CD14-positive monocyte (primary cell): ENCODE measurements around the gene CNST. TPM values are rescaled to one million over a fixed set of nuclear protein-coding genes. Genes with fewer than 3 reads are reported as not detected.

Experiments used
- DNase-seq, 3 donors: peaks; one replicate each; pipeline ENCODE4 v3.0.0-alpha.2; 2011 to 2022
- H2AFZ ChIP-seq: 2 replicates; pipeline ENCODE4 v1.6.0; 2012; ENCODE audit warnings: mild to moderate bottlenecking, low read depth, low read length, inconsistent platforms; ENCODE audit not compliant: insufficient read depth, poor library complexity, severe bottlenecking
- H3K27ac ChIP-seq, 2 donors: 1 replicate in 1 of 2; 2 replicates in 1 of 2; pipeline ENCODE4 v1.5.1; 2012 to 2013; ENCODE audit warnings: low read length in 2 of 2, control low read depth in 1 of 2, inconsistent platforms in 1 of 2, low read depth in 1 of 2, mild to moderate bottlenecking in 1 of 2
- H3K27me3 ChIP-seq, 2 donors: one replicate each; pipeline versions ENCODE4 v1.6.0 to v1.6.1; 2011 to 2013; ENCODE audit warnings: low read length in 2 of 2; ENCODE audit not compliant: control insufficient read depth in 2 of 2, insufficient read depth in 2 of 2
- H3K36me3 ChIP-seq, 2 donors: replicated peaks in 1 of 2; 1 replicate in 1 of 2; 2 replicates in 1 of 2; pipeline versions ENCODE4 v1.5.1 to v1.6.1; 2012 to 2013; ENCODE audit warnings: low read length in 2 of 2, control low read depth in 1 of 2, inconsistent platforms in 1 of 2, mild to moderate bottlenecking in 1 of 2; ENCODE audit not compliant: insufficient read depth in 2 of 2, control insufficient read depth in 1 of 2
- H3K4me1 ChIP-seq, 2 donors: 1 replicate in 1 of 2; 2 replicates in 1 of 2; pipeline versions ENCODE4 v1.5.1 to v1.6.1; 2012 to 2013; ENCODE audit warnings: low read length in 2 of 2, control low read depth in 1 of 2, inconsistent platforms in 1 of 2, mild to moderate bottlenecking in 1 of 2, moderate library complexity in 1 of 2; ENCODE audit not compliant: insufficient read depth in 2 of 2, control insufficient read depth in 1 of 2
- H3K4me2 ChIP-seq: replicated peaks from 2 replicates; pipeline ENCODE3; 2012; ENCODE audit warnings: low read length, moderate library complexity, mild to moderate bottlenecking; ENCODE audit not compliant: poor library complexity, severe bottlenecking; ENCODE audit errors: extremely low read depth
- H3K4me3 ChIP-seq, 3 experiments: fragments of 200-600 bp in 1 of 3; sonication (generic) in 1 of 3; replicated peaks in 1 of 3; 1 replicate in 2 of 3; 2 replicates in 1 of 3; pipeline ENCODE4 v1.5.1; 2011 to 2013; ENCODE audit warnings: low read length in 3 of 3, mild to moderate bottlenecking in 3 of 3, control low read depth in 2 of 3, low read depth in 2 of 3, inconsistent platforms in 1 of 3, moderate library complexity in 1 of 3
- H3K79me2 ChIP-seq: 2 replicates; pipeline ENCODE4 v1.6.0; 2012; ENCODE audit warnings: mild to moderate bottlenecking, control low read depth, inconsistent platforms, low read length, moderate library complexity; ENCODE audit not compliant: insufficient read depth
- H3K9ac ChIP-seq: 2 replicates; pipeline ENCODE4 v1.6.0; 2017; ENCODE audit warnings: low read length, mild to moderate bottlenecking; ENCODE audit not compliant: insufficient read depth, poor library complexity, severe bottlenecking
- H3K9me3 ChIP-seq, 2 donors: replicated peaks in 1 of 2; 1 replicate in 1 of 2; 2 replicates in 1 of 2; pipeline versions ENCODE4 v1.5.1 to v1.6.1; 2012 to 2013; ENCODE audit warnings: low read length in 2 of 2, control low read depth in 1 of 2; ENCODE audit not compliant: control insufficient read depth in 1 of 2, insufficient read depth in 1 of 2
- H4K20me1 ChIP-seq: 2 replicates; pipeline ENCODE4 v1.6.0; 2012; ENCODE audit warnings: mild to moderate bottlenecking, low read length, control low read depth, moderate library complexity; ENCODE audit not compliant: insufficient read depth
- H3K27ac Mint-ChIP-seq, 7 donors: one replicate each; pipeline ENCODE4 v1.8.0; 2020; ENCODE audit warnings: mild to moderate bottlenecking in 7 of 7, mixed read lengths in 7 of 7, moderate library complexity in 6 of 7, inconsistent platforms in 2 of 7
- H3K27me3 Mint-ChIP-seq, 3 donors: one replicate each; pipeline ENCODE4 v1.8.0; 2021 to 2022; ENCODE audit warnings: low read depth in 3 of 3, mild to moderate bottlenecking in 3 of 3, mixed read lengths in 3 of 3, moderate library complexity in 3 of 3, inconsistent platforms in 1 of 3
- H3K36me3 Mint-ChIP-seq, 2 donors: one replicate each; pipeline ENCODE4 v1.8.0; 2020; ENCODE audit warnings: mixed read lengths in 2 of 2, inconsistent platforms in 1 of 2, mild to moderate bottlenecking in 1 of 2
- H3K4me1 Mint-ChIP-seq: one replicate; pipeline ENCODE4 v1.8.0; 2020; ENCODE audit warnings: mild to moderate bottlenecking, mixed read lengths
- H3K4me3 Mint-ChIP-seq, 2 donors: one replicate each; pipeline ENCODE4 v1.8.0; 2020; ENCODE audit warnings: mild to moderate bottlenecking in 2 of 2, mixed read lengths in 2 of 2, moderate library complexity in 1 of 2
- H3K9me3 Mint-ChIP-seq, 7 donors: one replicate each; pipeline ENCODE4 v1.8.0; 2020 to 2022; ENCODE audit warnings: mixed read lengths in 7 of 7, mild to moderate bottlenecking in 6 of 7, moderate library complexity in 6 of 7, inconsistent platforms in 2 of 7
- CTCF ChIP-seq: fragments of 200-600 bp; IDR thresholded peaks from one replicate; pipeline ENCODE4 v1.8.0; 2022; ENCODE audit warnings: antibody characterized with exemption, mild to moderate bottlenecking
- WGBS: methylation state at CpG from one replicate; pipeline ENCODE4 v1.1.5; 2013; ENCODE audit warnings: missing lambda C conversion rate; ENCODE audit not compliant: insufficient coverage; 5-methylcytosine and 5-hydroxymethylcytosine counted together
- intact Hi-C, 2 donors: fragments of 100-400 bp; cut with micrococcal nuclease; formaldehyde crosslinking; loops; one replicate each; pipeline versions ENCODE4 v1.15.0 to v1.15.1; 2023
- polyA plus RNA-seq, 3 donors: library from polyadenylated mRNA; depleted of rRNA in 1 of 3; unstranded in 2 of 3; stranded (reverse) in 1 of 3; fragments of 300-500 nt in 2 of 3; fragments of >200 nt in 1 of 3; fragmentation: Illumina TruSeq in 2 of 3; gene quantifications; 1 replicate in 2 of 3; 2 replicates in 1 of 3; pipeline ENCODE4 v1.2.3, GENCODE V29; 2012 to 2021

Gene CNST
- polyA plus RNA-seq, 3 donors = 11.0 to 14.1 (median 13.7) TPM

DNA sequence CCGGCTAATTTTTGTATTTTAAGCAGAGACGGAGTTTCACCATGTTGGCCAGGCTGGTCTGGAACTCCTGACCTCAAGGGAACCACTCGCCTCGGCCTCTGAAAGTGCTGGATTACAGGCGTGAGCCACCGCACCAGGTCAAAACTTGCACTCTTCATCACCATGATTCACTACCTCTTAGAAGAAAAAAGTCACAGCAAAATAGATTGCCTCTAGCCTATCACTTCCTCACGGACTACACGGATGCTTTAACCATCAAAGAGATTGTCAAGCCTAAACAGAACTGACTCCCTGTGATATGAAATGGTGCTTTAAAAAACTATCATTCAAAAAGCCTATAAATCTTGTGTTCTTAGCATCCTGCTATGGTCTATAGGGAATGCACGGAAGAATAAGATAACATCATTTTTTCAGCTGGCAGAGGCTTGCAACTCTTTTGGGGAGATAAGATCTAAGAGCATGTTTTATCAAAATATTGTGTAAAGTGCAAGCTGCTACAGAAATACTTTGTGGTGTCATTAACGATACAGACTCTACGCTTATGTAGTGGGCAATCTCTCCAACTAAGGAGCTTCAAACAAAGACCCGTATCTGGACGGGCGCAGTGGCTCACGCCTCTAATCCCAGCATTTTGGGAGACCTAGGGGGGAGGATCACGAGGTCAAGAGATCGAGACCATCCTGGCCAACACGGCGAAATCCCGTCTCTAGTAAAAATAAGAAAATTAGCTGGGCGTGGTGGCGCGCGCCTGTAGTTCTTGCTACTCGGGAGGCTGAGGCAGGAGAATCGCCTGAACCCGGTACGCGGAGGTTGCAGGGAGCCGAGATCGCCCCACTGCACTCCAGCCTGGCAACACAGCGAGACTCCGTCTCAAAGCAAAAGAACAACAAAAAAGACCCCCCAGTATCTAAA is 1.2 kb upstream of the CNST start:
- H3K9ac ChIP-seq = peak overlapping the region; percentile 93
- Mint-ChIP-seq H3K27ac (peak overlapping the region; percentile 62 to 98 (median 94)), H3K4me1 (peaks cover 35% of the 10 kb centered on the region), H3K36me3 (peaks cover 16 to 29% of the 10 kb centered on the region in 2 donors), H3K27me3 (no peaks in the 10 kb centered on the region), H3K9me3 (peaks cover 0 to 5% (median 0%) of the 10 kb centered on the region in 7 donors), H3K4me3 (peak overlapping the region; percentile 98)
- no peak for DNase-seq
- peaks cover 78% of the 10 kb centered on the region for H3K79me2 ChIP-seq
- H3K4me2 ChIP-seq = peak overlapping the region; percentile 78
- no peaks in the 10 kb centered on the region for H3K9me3 ChIP-seq
- H3K4me1 ChIP-seq = peaks cover 36 to 50% of the 10 kb centered on the region in 2 donors
- peaks cover 12 to 32% of the 10 kb centered on the region in 2 donors for H3K36me3 ChIP-seq
- intact Hi-C loops = loop anchor here in 1 of 2 donors (5.0 kb wide), 1 partner anchor 42 kb away; no protein-coding TSS in a partner anchor
- no peaks in the 10 kb centered on the region for H4K20me1 ChIP-seq
- H2AFZ ChIP-seq = peak overlapping the region; percentile 92
- WGBS = 32% methylated on average over 27 of the region's 33 CpGs
- peak overlapping the region in 1 of 2 donors; percentile 92 for H3K27ac ChIP-seq
- no peaks in the 10 kb centered on the region for H3K27me3 ChIP-seq
- H3K4me3 ChIP-seq = peak overlapping the region; percentile 89 to 99 (median 96)
- TF ChIP-seq CTCF = no peak

DNA sequence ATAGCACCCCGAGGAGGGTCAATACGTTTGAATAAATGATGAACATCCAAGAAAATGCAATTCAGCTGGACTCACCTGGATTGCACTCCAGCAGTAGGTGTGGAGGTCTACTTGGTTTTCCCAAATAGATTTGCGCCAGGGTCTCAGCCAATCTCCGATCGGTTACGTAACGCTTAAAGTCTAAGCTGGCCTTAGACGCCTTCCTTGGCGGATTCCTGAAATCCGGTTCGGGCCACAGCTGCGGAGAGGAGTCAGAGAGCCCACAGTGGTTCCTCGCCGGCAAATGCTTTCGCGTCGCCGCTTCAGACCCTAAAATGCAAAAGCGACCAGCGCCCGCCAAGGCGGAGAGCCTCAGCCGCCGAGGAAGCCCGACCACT is 517 bp upstream of the CNST start:
- Histone ChIP-seq H3K27ac (peak overlapping the region; percentile 92 to 98), H3K4me2 (peak overlapping the region; percentile 78), H3K9me3 (no peaks in the 10 kb centered on the region), H3K27me3 (no peaks in the 10 kb centered on the region), H3K79me2 (peaks cover 81% of the 10 kb centered on the region), H4K20me1 (no peaks in the 10 kb centered on the region), H3K36me3 (peaks cover 8 to 26% of the 10 kb centered on the region in 2 donors), H3K4me1 (peaks cover 42 to 57% of the 10 kb centered on the region in 2 donors), H3K9ac (peak overlapping the region; percentile 93), H3K4me3 (peak overlapping the region; percentile 89 to 99 (median 96)), H2AFZ (peak overlapping the region; percentile 92)
- under 1% methylated on average over 23 of the region's 25 CpGs for WGBS
- DNase-seq = no peak
- intact Hi-C loops = loop anchor here (2.0 to 5.0 kb wide), 2 partner anchors 42 to 43 kb away; no protein-coding TSS in a partner anchor
- peak overlapping the region; percentile 98 for H3K4me3 Mint-ChIP-seq
- peaks cover 41% of the 10 kb centered on the region for H3K4me1 Mint-ChIP-seq
- H3K9me3 Mint-ChIP-seq = peaks cover 0 to 6% (median 0%) of the 10 kb centered on the region in 7 donors
- peaks cover 10 to 22% of the 10 kb centered on the region in 2 donors for H3K36me3 Mint-ChIP-seq
- H3K27me3 Mint-ChIP-seq = no peaks in the 10 kb centered on the region
- peak overlapping the region; percentile 89 to 98 (median 95) for H3K27ac Mint-ChIP-seq
- TF ChIP-seq CTCF = no peak
